WTC11 (cell line): ENCODE measurements around the gene TMC8. TPM values are rescaled to one million over a fixed set of nuclear protein-coding genes. Genes with fewer than 3 reads are reported as not detected.

Experiments
- ATAC-seq: fragments of 200-7000 bp; cut with Tn5 transposase; 2 replicates; pipeline ENCODE4 v1.10.0; 2021; ENCODE audit warnings: mild to moderate bottlenecking, moderate library complexity
- CTCF ChIA-PET: fragments of 300-600 bp; sonication (Branson Sonifier 250); formaldehyde crosslinking; loops from one replicate; lab custom pipeline; 2021; ENCODE audit warnings: antibody characterized with exemption; lab: Charles Lee
- POLR2A ChIA-PET: fragments of 350-600 bp; sonication (Branson Sonifier 250); formaldehyde crosslinking; loops from one replicate; lab custom pipeline; 2021; ENCODE audit warnings: antibody characterized with exemption; lab: Charles Lee
- DNase-seq: peaks from one replicate; pipeline ENCODE4 v3.0.0; 2021; ENCODE audit warnings: low spot score
- H3K27ac Mint-ChIP-seq: 2 replicates; pipeline ENCODE4 v1.8.0; 2021; ENCODE audit warnings: mixed read lengths
- H3K27me3 Mint-ChIP-seq: 2 replicates; pipeline ENCODE4 v1.8.0; 2021; ENCODE audit warnings: low read depth, mild to moderate bottlenecking, moderate library complexity, mixed read lengths
- H3K36me3 Mint-ChIP-seq: 2 replicates; pipeline ENCODE4 v1.8.0; 2021; ENCODE audit warnings: mixed read lengths
- H3K4me1 Mint-ChIP-seq: 2 replicates; pipeline ENCODE4 v1.8.0; 2022; ENCODE audit warnings: mixed read lengths
- H3K4me3 Mint-ChIP-seq: 2 replicates; pipeline ENCODE4 v1.8.0; 2021; ENCODE audit warnings: mild to moderate bottlenecking, moderate library complexity, mixed read lengths
- H3K9me3 Mint-ChIP-seq: 2 replicates; pipeline ENCODE4 v1.8.0; 2021; ENCODE audit warnings: mixed read lengths
- ATF1 ChIP-seq: sonication (generic); formaldehyde crosslinking; IDR thresholded peaks from 2 replicates; pipeline ENCODE4 v1.8.1; 2023; ENCODE audit warnings: mild to moderate bottlenecking, moderate library complexity, missing genetic modification reagents
- CTCF ChIP-seq: fragments of 200-600 bp; IDR thresholded peaks from 2 replicates; pipeline ENCODE4 v1.8.0; 2022; ENCODE audit warnings: antibody characterized with exemption
- ETV6 ChIP-seq: sonication (generic); formaldehyde crosslinking; IDR thresholded peaks from 2 replicates; pipeline ENCODE4 v1.8.1; 2022; ENCODE audit warnings: mild to moderate bottlenecking, missing genetic modification reagents
- GABPB1 ChIP-seq: sonication (generic); formaldehyde crosslinking; IDR thresholded peaks from 2 replicates; pipeline ENCODE4 v1.8.1; 2023; ENCODE audit warnings: mild to moderate bottlenecking, missing genetic modification reagents
- KAT7 ChIP-seq: sonication (generic); formaldehyde crosslinking; IDR thresholded peaks from 2 replicates; pipeline ENCODE4 v1.8.1; 2023; ENCODE audit warnings: missing genetic modification reagents, mild to moderate bottlenecking, borderline replicate concordance
- NR1H2 ChIP-seq: sonication (generic); formaldehyde crosslinking; IDR thresholded peaks from 2 replicates; pipeline ENCODE4 v1.9.0; 2021; ENCODE audit warnings: mild to moderate bottlenecking, moderate library complexity, missing genetic modification reagents
- NR2C2 ChIP-seq: sonication (generic); formaldehyde crosslinking; IDR thresholded peaks from 2 replicates; pipeline ENCODE4 v1.8.0; 2022; ENCODE audit warnings: mild to moderate bottlenecking, missing genetic modification reagents
- OVOL2 ChIP-seq: fragments of 250-450 bp; sonication (Bioruptor Pico); IDR thresholded peaks from 2 replicates; pipeline ENCODE4 v1.9.0; 2021; ENCODE audit warnings: mild to moderate bottlenecking, borderline replicate concordance
- SP1 ChIP-seq: sonication (generic); formaldehyde crosslinking; conservative IDR thresholded peaks from 2 replicates; pipeline ENCODE4 v1.8.1; 2022; ENCODE audit warnings: missing genetic modification reagents
- TCF7 ChIP-seq: sonication (generic); formaldehyde crosslinking; IDR thresholded peaks from 2 replicates; pipeline ENCODE4 v1.8.0; 2022; ENCODE audit warnings: mild to moderate bottlenecking, low read depth, missing genetic modification reagents, moderate library complexity
- ZNF232 ChIP-seq: sonication (generic); formaldehyde crosslinking; IDR thresholded peaks from 2 replicates; pipeline ENCODE4 v1.8.0; 2022; ENCODE audit warnings: mild to moderate bottlenecking, missing genetic modification reagents
- total RNA-seq: library from RNA; stranded (reverse); gene quantifications from 3 replicates; pipeline ENCODE4 v1.2.3, GENCODE V29; 2021
- TF ChIP-seq, protein P1 (sequence below): sonication (generic); formaldehyde crosslinking; IDR thresholded peaks from 2 replicates; pipeline ENCODE4 v1.8.0; 2022; ENCODE audit warnings: mild to moderate bottlenecking, missing genetic modification reagents
- TF ChIP-seq, protein P2 (sequence below): sonication (generic); formaldehyde crosslinking; IDR thresholded peaks from 2 replicates; pipeline ENCODE4 v1.8.0; 2022; ENCODE audit warnings: mild to moderate bottlenecking, missing genetic modification reagents
- TF ChIP-seq, protein P3 (sequence below): sonication (generic); formaldehyde crosslinking; IDR thresholded peaks from 2 replicates; pipeline ENCODE4 v1.8.0; 2022; ENCODE audit warnings: missing genetic modification reagents
- TF ChIP-seq, protein P4 (sequence below): sonication (generic); formaldehyde crosslinking; conservative IDR thresholded peaks from 2 replicates; pipeline ENCODE4 v1.8.1; 2022; ENCODE audit warnings: mild to moderate bottlenecking, missing genetic modification reagents

Gene TMC8
- total RNA-seq, 1 experiment from 2014 or later: 3.7 TPM

DNA sequence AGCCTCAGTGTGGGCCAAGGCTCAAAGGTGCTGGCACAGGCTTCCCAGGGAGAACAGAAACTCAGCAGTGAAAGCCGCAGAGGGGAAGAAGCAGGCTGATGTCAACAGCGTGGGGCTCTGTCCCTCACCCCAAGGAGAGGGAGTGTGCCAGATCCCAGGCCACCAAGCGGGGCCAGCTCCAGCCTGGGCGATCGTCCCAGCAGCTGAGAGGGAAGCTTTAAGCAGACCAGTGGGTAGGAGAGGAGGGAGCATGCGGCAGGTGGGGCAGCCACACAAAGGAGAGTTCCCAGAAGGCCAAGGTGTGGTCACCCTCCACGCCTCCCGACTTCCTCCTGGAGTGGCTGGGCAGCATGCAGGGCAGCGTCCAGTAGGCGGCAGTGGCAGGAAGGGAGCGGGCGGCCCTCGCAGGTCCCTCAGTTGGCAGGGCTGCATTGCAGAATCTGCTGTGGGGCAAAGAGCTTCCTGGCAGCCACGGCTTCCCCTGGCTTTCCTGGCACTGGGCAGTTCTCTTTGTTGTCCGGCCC is 43.8 kb downstream of the TMC8 start (continued):
- TF ChIP-seq, protein P1, sequence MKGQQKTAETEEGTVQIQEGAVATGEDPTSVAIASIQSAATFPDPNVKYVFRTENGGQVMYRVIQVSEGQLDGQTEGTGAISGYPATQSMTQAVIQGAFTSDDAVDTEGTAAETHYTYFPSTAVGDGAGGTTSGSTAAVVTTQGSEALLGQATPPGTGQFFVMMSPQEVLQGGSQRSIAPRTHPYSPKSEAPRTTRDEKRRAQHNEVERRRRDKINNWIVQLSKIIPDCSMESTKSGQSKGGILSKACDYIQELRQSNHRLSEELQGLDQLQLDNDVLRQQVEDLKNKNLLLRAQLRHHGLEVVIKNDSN (CRISPR knock-in tag): no peak
- 0 out of 2 replicates have a peak, but pooled peaks have one; percentile 44 for TF ChIP-seq ATF1 (CRISPR knock-in tag)
- no peak for TF ChIP-seq ZNF232
- TF ChIP-seq, protein P2, sequence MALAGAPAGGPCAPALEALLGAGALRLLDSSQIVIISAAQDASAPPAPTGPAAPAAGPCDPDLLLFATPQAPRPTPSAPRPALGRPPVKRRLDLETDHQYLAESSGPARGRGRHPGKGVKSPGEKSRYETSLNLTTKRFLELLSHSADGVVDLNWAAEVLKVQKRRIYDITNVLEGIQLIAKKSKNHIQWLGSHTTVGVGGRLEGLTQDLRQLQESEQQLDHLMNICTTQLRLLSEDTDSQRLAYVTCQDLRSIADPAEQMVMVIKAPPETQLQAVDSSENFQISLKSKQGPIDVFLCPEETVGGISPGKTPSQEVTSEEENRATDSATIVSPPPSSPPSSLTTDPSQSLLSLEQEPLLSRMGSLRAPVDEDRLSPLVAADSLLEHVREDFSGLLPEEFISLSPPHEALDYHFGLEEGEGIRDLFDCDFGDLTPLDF: no peak

- Mint-ChIP-seq H3K36me3 (peaks cover 48% of the 10 kb centered on the region), H3K27ac (peak overlapping the region; percentile 68), H3K27me3 (no peaks in the 10 kb centered on the region), H3K9me3 (no peaks in the 10 kb centered on the region), H3K4me3 (no peak overlapping the region)
- DNase-seq: peak; percentile 72
- CTCF ChIA-PET: interaction anchor here (0.7 to 6.4 kb wide), 19 partner anchors 9 to 247 kb away, joined by 3 to 85 read pairs (median 4); partner anchors contain the start of genes AFMID, BIRC5 and TK1
- TF ChIP-seq CTCF: peak; percentile 17; the same call in 1 of the 2 replicates
- TF ChIP-seq, protein P3, sequence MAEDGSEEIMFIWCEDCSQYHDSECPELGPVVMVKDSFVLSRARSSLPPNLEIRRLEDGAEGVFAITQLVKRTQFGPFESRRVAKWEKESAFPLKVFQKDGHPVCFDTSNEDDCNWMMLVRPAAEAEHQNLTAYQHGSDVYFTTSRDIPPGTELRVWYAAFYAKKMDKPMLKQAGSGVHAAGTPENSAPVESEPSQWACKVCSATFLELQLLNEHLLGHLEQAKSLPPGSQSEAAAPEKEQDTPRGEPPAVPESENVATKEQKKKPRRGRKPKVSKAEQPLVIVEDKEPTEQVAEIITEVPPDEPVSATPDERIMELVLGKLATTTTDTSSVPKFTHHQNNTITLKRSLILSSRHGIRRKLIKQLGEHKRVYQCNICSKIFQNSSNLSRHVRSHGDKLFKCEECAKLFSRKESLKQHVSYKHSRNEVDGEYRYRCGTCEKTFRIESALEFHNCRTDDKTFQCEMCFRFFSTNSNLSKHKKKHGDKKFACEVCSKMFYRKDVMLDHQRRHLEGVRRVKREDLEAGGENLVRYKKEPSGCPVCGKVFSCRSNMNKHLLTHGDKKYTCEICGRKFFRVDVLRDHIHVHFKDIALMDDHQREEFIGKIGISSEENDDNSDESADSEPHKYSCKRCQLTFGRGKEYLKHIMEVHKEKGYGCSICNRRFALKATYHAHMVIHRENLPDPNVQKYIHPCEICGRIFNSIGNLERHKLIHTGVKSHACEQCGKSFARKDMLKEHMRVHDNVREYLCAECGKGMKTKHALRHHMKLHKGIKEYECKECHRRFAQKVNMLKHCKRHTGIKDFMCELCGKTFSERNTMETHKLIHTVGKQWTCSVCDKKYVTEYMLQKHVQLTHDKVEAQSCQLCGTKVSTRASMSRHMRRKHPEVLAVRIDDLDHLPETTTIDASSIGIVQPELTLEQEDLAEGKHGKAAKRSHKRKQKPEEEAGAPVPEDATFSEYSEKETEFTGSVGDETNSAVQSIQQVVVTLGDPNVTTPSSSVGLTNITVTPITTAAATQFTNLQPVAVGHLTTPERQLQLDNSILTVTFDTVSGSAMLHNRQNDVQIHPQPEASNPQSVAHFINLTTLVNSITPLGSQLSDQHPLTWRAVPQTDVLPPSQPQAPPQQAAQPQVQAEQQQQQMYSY: no peak
- TF ChIP-seq, all 79 proteins: peak for 1
- POLR2A ChIA-PET: interaction anchor here (1.5 to 1.8 kb wide), 2 partner anchors 12 to 35 kb away, joined by 6 to 7 read pairs; partner anchors contain the start of gene TK1
- peak; percentile 55 for ATAC-seq
- peaks cover 45% of the 10 kb centered on the region for H3K4me1 Mint-ChIP-seq
Measured at GRCh38 chr17:78174870-78175642, 44.5 kb downstream of the TMC8 start.

GRCh38 chr17:78175643-78175981 is 45.0 kb downstream of the TMC8 start:
- H3K4me1 Mint-ChIP-seq: peaks cover 45% of the 10 kb centered on the region
- POLR2A ChIA-PET: interaction anchor here (1.6 to 1.8 kb wide), 2 partner anchors 23 to 35 kb away, joined by 3 to 7 read pairs; no protein-coding TSS in a partner anchor
- ATAC-seq: no peak

More at GRCh38 chr17:78175643-78175981, 45.0 kb downstream of the TMC8 start:
- Mint-ChIP-seq H3K27ac (peak overlapping the region; percentile 68; the same call in 1 of the 2 replicates), H3K27me3 (no peaks in the 10 kb centered on the region), H3K9me3 (no peaks in the 10 kb centered on the region), H3K4me3 (no peak overlapping the region), H3K36me3 (peaks cover 54% of the 10 kb centered on the region)
- DNase-seq: no peak
- TF ChIP-seq SP1 (CRISPR knock-in tag) (no peak), GABPB1 (CRISPR knock-in tag) (no peak), NR2C2 (CRISPR knock-in tag) (no peak), ETV6 (no peak), KAT7 (no peak), OVOL2 (no peak), NR1H2 (CRISPR knock-in tag) (no peak), TCF7 (CRISPR knock-in tag) (no peak)
- TF ChIP-seq, protein P4, sequence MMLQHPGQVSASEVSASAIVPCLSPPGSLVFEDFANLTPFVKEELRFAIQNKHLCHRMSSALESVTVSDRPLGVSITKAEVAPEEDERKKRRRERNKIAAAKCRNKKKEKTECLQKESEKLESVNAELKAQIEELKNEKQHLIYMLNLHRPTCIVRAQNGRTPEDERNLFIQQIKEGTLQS (CRISPR knock-in tag): no peak
- CTCF ChIA-PET: interaction anchor here (0.7 to 6.4 kb wide), 21 partner anchors 9 to 246 kb away, joined by 3 to 85 read pairs (median 4); partner anchors contain the start of genes AFMID, BIRC5 and TK1
